Measurements from ENCODE around the gene VRTN. TPM values are rescaled to one million over a fixed set of nuclear protein-coding genes. Genes with fewer than 3 reads are reported as not detected.
"Not testable (repeated sequence)": the region's sequence is repeated elsewhere in the genome, so short reads cannot be mapped to it uniquely, and the experiment has no call there.

VRTN gene
- total RNA-seq, 1 donor = under 0.01 TPM

DNA sequence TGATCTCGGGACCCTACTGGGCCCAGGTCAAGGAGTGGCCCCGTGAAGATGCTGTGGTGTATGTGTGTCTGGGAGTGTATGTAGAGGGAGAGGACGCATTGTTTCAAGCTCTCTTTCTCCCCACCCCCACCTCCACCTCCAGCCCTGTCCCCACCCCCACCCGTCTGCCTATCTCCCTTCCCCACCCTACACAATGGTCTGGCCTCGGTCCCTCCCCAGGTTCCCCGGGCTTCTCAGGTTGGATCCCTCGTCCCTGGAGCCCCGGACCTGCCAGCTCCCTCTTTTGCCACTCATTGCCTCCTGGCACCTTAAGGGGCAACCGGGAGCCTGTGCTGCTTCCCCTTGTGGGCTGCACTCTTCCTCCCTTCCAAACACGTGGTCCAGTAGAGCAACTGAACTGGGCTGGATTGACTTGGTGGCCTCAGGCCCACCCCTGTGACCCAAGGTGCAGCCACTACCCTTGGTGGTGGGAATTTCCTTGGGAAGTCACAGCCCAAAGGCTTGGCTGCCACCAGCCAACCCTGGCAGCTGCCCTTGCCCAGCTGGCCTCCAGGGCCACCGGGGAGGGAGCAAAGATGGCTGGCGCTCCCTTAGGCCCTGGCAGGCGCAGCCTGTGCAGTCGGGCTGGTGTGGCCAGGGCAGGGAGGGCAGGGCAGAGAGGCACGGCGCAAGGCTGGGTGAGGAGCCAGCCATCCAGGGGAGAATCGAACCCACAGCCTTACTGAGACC is 628 bp downstream of the VRTN start:
- DNase-seq (ENCODE audit: low read depth in 2 of 3, low spot score in 2 of 3) = no peak

DNA sequence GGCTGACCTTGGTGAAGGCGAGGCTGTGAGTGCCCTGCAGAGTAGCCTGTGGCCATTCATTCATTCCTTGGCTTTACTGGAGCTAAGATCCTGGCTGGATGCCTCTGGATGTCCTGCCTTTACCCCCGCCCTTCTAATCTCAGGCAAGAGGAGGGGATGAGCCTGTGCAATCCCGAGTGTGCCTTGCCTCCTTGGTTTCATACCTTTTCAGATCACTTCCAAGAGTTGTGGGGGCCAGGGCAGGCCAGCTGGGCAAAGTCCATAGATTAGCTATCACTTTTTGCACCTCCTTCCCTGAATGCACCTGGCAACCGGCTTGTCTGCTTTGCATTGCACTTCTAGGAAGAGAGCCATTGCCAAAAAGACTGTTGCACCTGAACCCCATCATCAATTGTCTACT is 1.5 kb downstream of the VRTN start:
- DNase-seq (ENCODE audit: low read depth in 2 of 3, low spot score in 2 of 3) = no peak

DNA sequence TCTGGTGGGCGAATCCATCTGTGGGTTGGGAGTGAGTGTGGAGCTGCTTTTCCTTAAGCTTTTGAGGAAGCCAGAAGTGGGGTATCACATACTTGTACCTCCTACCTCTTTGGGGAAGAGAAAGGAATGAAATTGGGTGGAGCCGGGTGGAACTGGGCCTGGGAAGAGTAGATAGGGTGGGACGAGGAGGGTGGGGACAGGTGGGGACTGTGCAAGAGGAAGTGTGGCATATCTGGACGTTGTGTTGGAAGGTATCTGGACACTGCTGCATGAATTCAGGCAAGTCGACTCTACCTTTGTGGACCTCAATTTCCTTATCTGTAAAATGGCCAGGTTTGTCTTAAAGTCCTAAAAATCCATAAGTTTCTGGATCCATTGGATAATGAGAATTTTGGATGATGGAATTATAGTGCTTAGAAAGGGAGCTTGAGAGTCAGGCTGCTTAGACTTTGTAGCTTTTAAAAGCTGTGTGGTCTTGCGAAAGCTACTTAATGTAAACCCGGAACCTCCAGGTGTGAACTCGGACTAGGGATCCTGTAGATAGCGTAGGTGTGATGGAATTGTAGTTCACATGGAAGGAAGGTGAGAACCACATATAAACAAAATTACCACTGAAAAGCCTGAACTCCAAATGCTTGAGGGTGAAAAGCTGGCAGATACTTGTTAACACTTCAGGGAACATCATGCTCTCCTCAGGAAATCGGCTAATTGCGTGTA is 2.1 kb downstream of the VRTN start:
- no peak for DNase-seq (ENCODE audit: low read depth in 2 of 3, low spot score in 2 of 3)

- DNase-seq (ENCODE audit: low read depth in 2 of 3, low spot score in 2 of 3) = no peak
Measured at GRCh38 chr14:74350928-74351323, 2.7 kb downstream of the VRTN start.

GRCh38 chr14:74356892-74357575 is 8.8 kb downstream of the VRTN start:
- no peak for DNase-seq (ENCODE audit: low read depth in 2 of 3, low spot score in 2 of 3)

DNA sequence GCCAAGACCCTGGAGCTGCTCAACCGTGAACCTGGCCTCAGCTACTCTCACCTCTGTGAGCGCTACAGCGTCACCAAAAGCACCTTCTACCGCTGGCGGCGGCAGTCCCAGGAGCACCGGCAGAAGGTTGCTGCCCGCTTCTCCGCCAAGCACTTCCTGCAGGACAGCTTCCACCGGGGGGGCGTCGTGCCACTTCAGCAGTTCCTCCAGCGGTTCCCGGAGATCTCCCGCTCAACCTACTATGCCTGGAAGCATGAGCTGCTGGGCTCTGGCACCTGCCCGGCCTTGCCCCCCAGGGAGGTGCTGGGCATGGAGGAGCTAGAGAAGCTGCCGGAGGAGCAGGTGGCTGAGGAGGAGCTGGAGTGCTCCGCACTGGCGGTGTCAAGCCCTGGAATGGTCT is 9.3 kb downstream of the VRTN start:
- DNase-seq (ENCODE audit: low read depth in 2 of 3, low spot score in 2 of 3) = no peak

GRCh38 chr14:74358176-74358829 is 10.0 kb downstream of the VRTN start:
- no peak for DNase-seq (ENCODE audit: low read depth in 2 of 3, low spot score in 2 of 3)

DNA sequence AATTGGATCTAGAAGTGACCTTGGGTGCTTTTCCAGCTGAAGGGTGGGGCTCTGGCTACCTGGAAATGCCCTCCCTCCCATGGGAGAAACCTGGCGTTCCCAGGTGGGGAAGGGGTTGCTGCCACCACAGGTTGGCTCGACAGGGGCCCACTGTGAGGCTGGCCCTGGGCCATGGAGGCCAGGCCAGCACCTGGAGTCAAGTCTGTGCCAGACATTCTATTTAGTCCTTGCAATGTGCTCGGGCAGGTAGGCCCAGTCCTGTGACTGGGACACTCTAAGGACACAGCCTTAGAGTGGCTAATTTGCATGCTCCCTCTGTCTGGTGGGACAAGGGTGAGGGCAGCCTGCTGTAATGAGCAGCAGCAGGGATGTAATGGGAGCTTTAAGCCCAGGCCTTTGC is 11.9 kb downstream of the VRTN start:
- DNase-seq (ENCODE audit: low read depth in 2 of 3, low spot score in 2 of 3) = no peak

DNA sequence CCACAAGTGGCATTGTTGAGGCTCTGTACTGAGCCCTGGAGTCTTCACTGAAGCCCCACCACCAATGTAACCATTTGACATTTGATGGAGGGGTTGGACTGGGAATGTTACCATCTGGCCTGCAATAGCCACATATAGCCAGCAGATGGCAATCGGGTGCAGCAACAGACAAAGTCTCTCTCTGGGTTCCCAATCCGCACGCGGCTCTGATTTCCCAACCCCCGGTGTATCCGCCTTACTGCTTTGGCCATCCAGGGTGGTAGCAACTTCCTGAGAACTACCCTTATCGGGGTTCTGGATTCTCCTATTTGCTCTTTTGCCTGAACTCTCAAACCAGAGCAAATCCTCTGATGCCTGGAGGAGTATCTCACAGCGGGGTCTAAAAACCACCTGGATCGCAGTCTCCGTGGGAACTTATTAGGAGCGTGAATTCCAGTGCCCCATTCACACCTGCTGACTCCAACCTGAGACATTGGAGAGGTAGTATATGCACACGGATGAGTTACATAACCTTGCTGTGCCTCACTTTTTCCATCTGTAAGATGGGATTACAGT is 14.2 kb downstream of the VRTN start:
- peak; percentile 24 to 76 (median 62) for DNase-seq (ENCODE audit: low read depth in 2 of 3, low spot score in 2 of 3)

- no peak for DNase-seq (ENCODE audit: low read depth in 2 of 3, low spot score in 2 of 3)
Measured at GRCh38 chr14:74364271-74364880, 16.1 kb downstream of the VRTN start.

- DNase-seq (ENCODE audit: low read depth in 2 of 3, low spot score in 2 of 3) = no peak
Measured at GRCh38 chr14:74368026-74368425, 19.8 kb downstream of the VRTN start.

- no peak for DNase-seq (ENCODE audit: low read depth in 2 of 3, low spot score in 2 of 3)
Measured at GRCh38 chr14:74368441-74368840, 20.2 kb downstream of the VRTN start.

- DNase-seq (ENCODE audit: low read depth in 2 of 3, low spot score in 2 of 3) = no peak
Measured at GRCh38 chr14:74377976-74378690, 29.9 kb downstream of the VRTN start.

- no peak for DNase-seq (ENCODE audit: low read depth in 2 of 3, low spot score in 2 of 3)
Measured at GRCh38 chr14:74380172-74380571, 31.9 kb downstream of the VRTN start.

DNA sequence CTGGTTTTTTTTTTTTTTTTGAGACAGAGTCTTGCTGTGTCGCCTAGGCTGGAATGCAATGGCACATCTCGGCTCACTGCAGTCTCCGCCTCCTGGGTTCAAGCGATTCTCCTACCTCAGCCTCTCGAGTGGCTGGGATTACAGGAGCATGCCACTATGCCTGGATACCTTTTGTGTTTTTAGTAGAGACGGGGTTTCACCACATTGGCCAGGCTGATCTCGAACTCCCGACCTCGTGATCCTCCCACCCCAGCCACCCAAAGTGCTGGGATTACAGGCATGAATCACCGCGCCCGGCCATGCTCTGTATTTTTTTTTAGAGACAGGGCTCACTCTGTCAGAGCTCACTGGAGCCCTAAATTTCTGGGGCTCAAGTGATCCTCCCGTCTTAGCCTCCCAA is 32.6 kb downstream of the VRTN start:
- DNase-seq (ENCODE audit: low read depth in 2 of 3, low spot score in 2 of 3) = no peak

- DNase-seq (ENCODE audit: low read depth in 2 of 3, low spot score in 2 of 3) = not testable (repeated sequence)
Measured at GRCh38 chr14:74381571-74381970, 33.3 kb downstream of the VRTN start.

- no peak for DNase-seq (ENCODE audit: low read depth in 2 of 3, low spot score in 2 of 3)
Measured at GRCh38 chr14:74382231-74382630, 34.0 kb downstream of the VRTN start.

DNA sequence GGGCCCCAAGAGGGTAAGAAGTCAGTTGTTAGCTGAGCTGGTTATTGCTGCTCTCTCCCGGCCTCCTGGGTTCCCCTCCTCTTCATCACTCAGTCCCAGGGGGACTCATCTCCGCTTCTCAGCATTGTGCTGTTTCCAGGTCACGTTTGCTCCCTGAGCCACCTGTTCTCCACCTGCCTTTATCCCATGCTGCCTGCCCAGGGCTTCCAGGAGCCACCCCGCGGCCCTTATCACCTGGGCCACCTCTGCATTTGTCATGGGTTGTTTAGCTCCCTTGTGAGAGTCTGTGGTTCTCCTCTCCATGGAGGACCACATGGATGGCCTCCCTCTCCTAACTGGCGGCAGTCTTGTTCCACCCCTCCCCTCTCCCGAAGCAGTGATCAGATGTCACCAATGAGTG is 41.7 kb downstream of the VRTN start:
- no peak for DNase-seq (ENCODE audit: low read depth in 2 of 3, low spot score in 2 of 3)

DNA sequence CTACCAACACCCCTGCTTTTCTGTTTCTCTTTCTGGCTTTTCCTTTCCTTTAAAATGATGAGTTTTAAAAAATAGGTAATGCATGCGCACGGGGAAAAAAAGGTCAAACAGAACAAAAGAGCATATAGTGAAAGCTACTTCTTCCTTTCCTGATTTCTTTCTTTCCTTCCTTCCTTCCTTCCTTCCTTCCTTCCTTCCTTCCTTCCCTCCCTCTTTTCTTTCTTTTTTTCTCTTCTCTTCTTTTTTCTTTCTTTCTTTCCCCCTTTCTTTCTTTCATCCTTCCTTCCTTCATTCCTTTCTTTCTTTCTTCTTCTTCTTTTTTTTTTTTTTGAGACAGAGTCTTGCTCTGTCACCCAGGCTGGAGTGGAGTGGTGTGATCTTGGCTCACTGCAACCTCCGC is 42.2 kb downstream of the VRTN start:
- not testable (repeated sequence) for DNase-seq (ENCODE audit: low read depth in 2 of 3, low spot score in 2 of 3)

DNA sequence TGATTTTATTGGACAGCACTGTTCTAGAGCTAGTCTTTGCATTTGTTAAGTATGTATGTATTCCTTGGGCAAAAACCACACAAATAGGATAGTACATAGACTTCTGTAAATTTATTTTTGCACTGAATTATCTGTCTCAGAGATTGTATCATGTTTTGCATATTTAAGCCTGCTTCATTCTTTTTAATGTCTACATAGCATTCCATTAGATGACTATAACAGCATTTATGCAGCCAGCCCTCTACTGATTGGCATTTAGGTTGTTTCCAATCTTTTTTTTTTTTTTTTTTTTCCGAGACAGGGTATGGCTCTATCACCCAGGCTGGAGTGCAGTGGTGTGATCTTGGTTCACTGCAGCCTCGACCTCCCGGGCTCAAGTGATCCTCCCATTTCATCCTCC is 43.2 kb downstream of the VRTN start:
- no peak for DNase-seq (ENCODE audit: low read depth in 2 of 3, low spot score in 2 of 3)

Measured in hematopoietic multipotent progenitor cell (in vitro differentiated cells).